ENCODE data around the gene RAB24. TPM values are rescaled to one million over a fixed set of nuclear protein-coding genes. Genes with fewer than 3 reads are reported as not detected.

Gene RAB24
- total and polyA plus RNA-seq, 2 experiments from 2014 or later, result 27.1 to 27.7 TPM

DNA sequence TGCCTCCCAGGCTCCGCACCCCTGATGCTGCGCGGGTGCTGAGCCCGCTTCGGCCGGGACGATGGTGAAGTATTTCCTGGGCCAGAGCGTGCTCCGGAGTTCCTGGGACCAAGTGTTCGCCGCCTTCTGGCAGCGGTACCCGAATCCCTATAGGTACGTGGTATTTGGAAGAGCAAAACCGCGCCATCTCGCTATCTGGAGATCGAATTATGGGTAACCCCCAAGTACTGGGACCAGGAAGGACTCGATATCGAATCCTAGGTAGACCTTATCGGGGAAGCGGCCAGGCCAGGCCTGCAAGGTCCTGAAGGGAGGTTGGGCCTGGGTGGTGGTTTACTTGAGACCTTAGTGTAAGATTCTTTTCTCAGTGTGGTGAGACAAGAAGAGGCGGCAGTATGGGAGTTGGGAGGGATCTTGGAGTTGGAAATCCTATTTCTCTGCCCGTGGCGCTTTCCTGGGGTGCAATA, 439 bp upstream of the RAB24 start:
- DNase-seq (ENCODE audit: low spot score) (no peak), ATAC-seq (no peak)
- Mint-ChIP-seq H3K27ac (peak overlapping the region; percentile 97), H3K4me3 (peak overlapping the region; percentile 99), H3K9me3 (no peaks in the 10 kb centered on the region; the same call in 2 of the 3 replicates), H3K27me3 (ENCODE audit: insufficient read depth, low read depth, poor library complexity) (peaks cover 28% of the 10 kb centered on the region), H3K36me3 (ENCODE audit: low read depth) (peaks cover 48% of the 10 kb centered on the region), H3K4me1 (peaks cover 49% of the 10 kb centered on the region)
- H3K27me3 ChIP-seq (ENCODE audit: insufficient read depth), result no peaks in the 10 kb centered on the region
- H3K9me2 ChIP-seq (ENCODE audit: insufficient read depth), result no peaks in the 10 kb centered on the region
- peaks cover 17% of the 10 kb centered on the region for H3K36me3 ChIP-seq (ENCODE audit: insufficient read depth)
- H3K79me2 ChIP-seq (replicated peaks; ENCODE audit: insufficient read depth), result peaks cover 21% of the 10 kb centered on the region
- H2AFZ ChIP-seq, result 0 out of 2 replicates have a peak overlapping the region, but pooled peaks have one; percentile 69
- peaks cover 39% of the 10 kb centered on the region for H3F3A ChIP-seq (replicated peaks; ENCODE audit: low read depth)
- peaks cover 29% of the 10 kb centered on the region for H4K20me1 ChIP-seq (replicated peaks; ENCODE audit: insufficient read depth)
- H3K4me2 ChIP-seq, result peak overlapping the region; percentile 99
- H3K27ac ChIP-seq (ENCODE audit: low read depth), result peak overlapping the region; percentile 80; the same call in 1 of the 2 replicates
- H3K4me3 ChIP-seq, result peak overlapping the region; percentile 99
- TF ChIP-seq EZH2 (IDR thresholded peaks at IDR 0.05; ENCODE audit: low read depth, unreplicated experiment) (no peak), JUNB (IDR thresholded peaks at IDR 0.05; ENCODE audit: unreplicated experiment) (no peak), EZH2phosphoT487 (IDR thresholded peaks at IDR 0.05; ENCODE audit: unreplicated experiment) (no peak)
- TF ChIP-seq, protein P1, sequence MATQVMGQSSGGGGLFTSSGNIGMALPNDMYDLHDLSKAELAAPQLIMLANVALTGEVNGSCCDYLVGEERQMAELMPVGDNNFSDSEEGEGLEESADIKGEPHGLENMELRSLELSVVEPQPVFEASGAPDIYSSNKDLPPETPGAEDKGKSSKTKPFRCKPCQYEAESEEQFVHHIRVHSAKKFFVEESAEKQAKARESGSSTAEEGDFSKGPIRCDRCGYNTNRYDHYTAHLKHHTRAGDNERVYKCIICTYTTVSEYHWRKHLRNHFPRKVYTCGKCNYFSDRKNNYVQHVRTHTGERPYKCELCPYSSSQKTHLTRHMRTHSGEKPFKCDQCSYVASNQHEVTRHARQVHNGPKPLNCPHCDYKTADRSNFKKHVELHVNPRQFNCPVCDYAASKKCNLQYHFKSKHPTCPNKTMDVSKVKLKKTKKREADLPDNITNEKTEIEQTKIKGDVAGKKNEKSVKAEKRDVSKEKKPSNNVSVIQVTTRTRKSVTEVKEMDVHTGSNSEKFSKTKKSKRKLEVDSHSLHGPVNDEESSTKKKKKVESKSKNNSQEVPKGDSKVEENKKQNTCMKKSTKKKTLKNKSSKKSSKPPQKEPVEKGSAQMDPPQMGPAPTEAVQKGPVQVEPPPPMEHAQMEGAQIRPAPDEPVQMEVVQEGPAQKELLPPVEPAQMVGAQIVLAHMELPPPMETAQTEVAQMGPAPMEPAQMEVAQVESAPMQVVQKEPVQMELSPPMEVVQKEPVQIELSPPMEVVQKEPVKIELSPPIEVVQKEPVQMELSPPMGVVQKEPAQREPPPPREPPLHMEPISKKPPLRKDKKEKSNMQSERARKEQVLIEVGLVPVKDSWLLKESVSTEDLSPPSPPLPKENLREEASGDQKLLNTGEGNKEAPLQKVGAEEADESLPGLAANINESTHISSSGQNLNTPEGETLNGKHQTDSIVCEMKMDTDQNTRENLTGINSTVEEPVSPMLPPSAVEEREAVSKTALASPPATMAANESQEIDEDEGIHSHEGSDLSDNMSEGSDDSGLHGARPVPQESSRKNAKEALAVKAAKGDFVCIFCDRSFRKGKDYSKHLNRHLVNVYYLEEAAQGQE (IDR thresholded peaks at IDR 0.05; ENCODE audit: unreplicated experiment), result no peak
- H3K4me1 ChIP-seq (ENCODE audit: insufficient read depth), result peaks cover 15% of the 10 kb centered on the region

DNA sequence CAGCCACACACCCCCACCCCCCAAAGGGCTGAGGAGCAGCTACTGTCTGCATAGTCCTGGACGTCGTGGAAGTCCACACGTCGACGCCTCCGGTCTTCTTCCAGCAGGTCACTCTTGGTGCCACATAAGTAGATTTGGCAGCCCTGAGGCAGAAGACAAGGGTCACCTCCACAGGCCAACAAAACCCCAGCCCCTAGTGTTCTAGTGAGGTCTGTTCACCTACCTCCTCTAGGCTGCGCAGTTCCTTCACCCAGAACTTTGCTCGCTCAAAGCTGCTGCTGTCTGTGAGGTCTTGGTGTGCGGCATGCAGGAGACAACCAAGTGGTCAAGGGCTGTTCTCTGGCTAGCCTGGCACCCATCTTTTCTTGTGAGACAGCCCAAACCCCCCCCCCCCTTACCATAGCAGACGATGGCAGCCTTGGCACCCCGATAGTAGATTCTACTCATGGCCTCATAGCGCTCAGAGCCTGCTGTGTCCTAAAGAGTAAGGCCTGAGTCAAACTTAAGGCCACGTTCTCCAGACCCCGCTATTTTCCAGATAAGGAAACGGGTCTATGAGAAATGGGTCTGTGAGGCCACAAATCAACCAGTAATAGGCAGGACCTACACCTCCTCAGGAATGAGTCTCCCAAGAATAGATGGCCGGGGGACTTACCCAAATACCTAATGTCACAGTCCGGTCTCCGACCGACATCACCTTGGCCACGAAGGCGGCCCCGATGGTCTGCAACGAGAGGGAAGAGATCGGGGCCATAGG, 987 bp downstream of the RAB24 start:
- Mint-ChIP-seq H3K27me3 (ENCODE audit: insufficient read depth, low read depth, poor library complexity) (peaks cover 33% of the 10 kb centered on the region), H3K4me3 (peak overlapping the region; percentile 99), H3K36me3 (ENCODE audit: low read depth) (peaks cover 59% of the 10 kb centered on the region), H3K27ac (0 out of 2 replicates have a peak overlapping the region, but pooled peaks have one; percentile 56), H3K9me3 (no peaks in the 10 kb centered on the region; the same call in 2 of the 3 replicates), H3K4me1 (peaks cover 59% of the 10 kb centered on the region)
- Histone ChIP-seq H3K4me2 (peak overlapping the region; percentile 99), H4K20me1 (replicated peaks; ENCODE audit: insufficient read depth) (peaks cover 38% of the 10 kb centered on the region), H2AFZ (no peak overlapping the region), H3K9me2 (ENCODE audit: insufficient read depth) (no peaks in the 10 kb centered on the region), H3K4me3 (peak overlapping the region; percentile 99), H3K79me2 (replicated peaks; ENCODE audit: insufficient read depth) (peaks cover 25% of the 10 kb centered on the region), H3F3A (replicated peaks; ENCODE audit: low read depth) (peaks cover 41% of the 10 kb centered on the region), H3K36me3 (ENCODE audit: insufficient read depth) (peaks cover 17% of the 10 kb centered on the region), H3K27me3 (ENCODE audit: insufficient read depth) (no peaks in the 10 kb centered on the region), H3K27ac (ENCODE audit: low read depth) (no peak overlapping the region), H3K4me1 (ENCODE audit: insufficient read depth) (peaks cover 28% of the 10 kb centered on the region)
- DNase-seq (ENCODE audit: low spot score) (peak; percentile 56), ATAC-seq (peak; percentile 22)
- TF ChIP-seq, protein P2, sequence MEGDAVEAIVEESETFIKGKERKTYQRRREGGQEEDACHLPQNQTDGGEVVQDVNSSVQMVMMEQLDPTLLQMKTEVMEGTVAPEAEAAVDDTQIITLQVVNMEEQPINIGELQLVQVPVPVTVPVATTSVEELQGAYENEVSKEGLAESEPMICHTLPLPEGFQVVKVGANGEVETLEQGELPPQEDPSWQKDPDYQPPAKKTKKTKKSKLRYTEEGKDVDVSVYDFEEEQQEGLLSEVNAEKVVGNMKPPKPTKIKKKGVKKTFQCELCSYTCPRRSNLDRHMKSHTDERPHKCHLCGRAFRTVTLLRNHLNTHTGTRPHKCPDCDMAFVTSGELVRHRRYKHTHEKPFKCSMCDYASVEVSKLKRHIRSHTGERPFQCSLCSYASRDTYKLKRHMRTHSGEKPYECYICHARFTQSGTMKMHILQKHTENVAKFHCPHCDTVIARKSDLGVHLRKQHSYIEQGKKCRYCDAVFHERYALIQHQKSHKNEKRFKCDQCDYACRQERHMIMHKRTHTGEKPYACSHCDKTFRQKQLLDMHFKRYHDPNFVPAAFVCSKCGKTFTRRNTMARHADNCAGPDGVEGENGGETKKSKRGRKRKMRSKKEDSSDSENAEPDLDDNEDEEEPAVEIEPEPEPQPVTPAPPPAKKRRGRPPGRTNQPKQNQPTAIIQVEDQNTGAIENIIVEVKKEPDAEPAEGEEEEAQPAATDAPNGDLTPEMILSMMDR (conservative IDR thresholded peaks at IDR 0.05; ENCODE audit: low read depth in 2 of 2), result peak in 1 of 2 experiments; percentile 18; a peak in 2 of 4 replicates
- TF ChIP-seq EZH2phosphoT487 (IDR thresholded peaks at IDR 0.05; ENCODE audit: unreplicated experiment), result no peak

Data from GM23338 (cell line).